Peyer's patch (tissue), 4 donors: ENCODE data around the gene CHAMP1. TPM values are rescaled to one million over a fixed set of nuclear protein-coding genes. Genes with fewer than 3 reads are reported as not detected.

Experiments
- DNase-seq, 3 donors: peaks; one replicate each; pipeline ENCODE4 v3.0.0-alpha.2; 2017 to 2019
- H3K27ac ChIP-seq, 4 donors: fragments of 200-600 bp; sonication (generic); one replicate each; pipeline ENCODE4 v1.5.1; 2016 to 2019
- H3K27me3 ChIP-seq, 2 donors: fragments of 200-600 bp; sonication (generic); one replicate each; pipeline ENCODE4 v1.5.1; 2019
- H3K36me3 ChIP-seq, 3 donors: fragments of 200-600 bp; sonication (generic); one replicate each; pipeline ENCODE4 v1.5.1; 2016 to 2019
- H3K4me1 ChIP-seq, 4 donors: fragments of 200-600 bp; sonication (generic); one replicate each; pipeline ENCODE4 v1.5.1; 2016 to 2019
- H3K4me3 ChIP-seq, 4 donors: fragments of 200-600 bp; sonication (generic); 1 replicate in 3 of 4; 2 replicates in 1 of 4; pipeline ENCODE4 v1.5.1; 2016 to 2019; ENCODE audit warnings: mild to moderate bottlenecking in 1 of 4
- H3K9me3 ChIP-seq, 4 donors: fragments of 200-600 bp; sonication (generic); one replicate each; pipeline ENCODE4 v1.5.1; 2016 to 2019; ENCODE audit warnings: mild to moderate bottlenecking in 1 of 4
- CTCF ChIP-seq, 6 experiments: fragments of 450-650 bp in 4 of 6; fragments of 200-600 bp in 2 of 6; sonication (generic) in 1 of 6; IDR thresholded peaks; one replicate each; pipeline ENCODE4 v1.5.1; 2017 to 2019; ENCODE audit warnings: antibody characterized with exemption in 6 of 6, mild to moderate bottlenecking in 3 of 6, moderate library complexity in 1 of 6
- POLR2A ChIP-seq, 2 donors: fragments of 450-650 bp; IDR thresholded peaks; one replicate each; pipeline ENCODE4 v1.5.1; 2017; ENCODE audit warnings: antibody characterized with exemption in 2 of 2, mild to moderate bottlenecking in 2 of 2, moderate library complexity in 2 of 2
- total RNA-seq, 4 donors: library from RNA; depleted of rRNA; stranded (reverse); fragments of >200 nt; gene quantifications; one replicate each; pipeline ENCODE4 v1.1.0, GENCODE V29; 2016

CHAMP1 gene
- total RNA-seq, 4 donors from 2014 or later, result 8.5 to 19.6 (median 15.5) TPM

- peaks cover 0 to 70% (median 0%) of the 10 kb centered on the region in 3 donors for H3K36me3 ChIP-seq
- no peaks in the 10 kb centered on the region for H3K27me3 ChIP-seq
- no peaks in the 10 kb centered on the region for H3K4me1 ChIP-seq
- DNase-seq, result no peak
- TF ChIP-seq CTCF (IDR thresholded peaks at IDR 0.05), result no peak
- TF ChIP-seq POLR2A (IDR thresholded peaks at IDR 0.05), result no peak
- no peak overlapping the region for H3K4me3 ChIP-seq
- H3K27ac ChIP-seq, result no peak overlapping the region
- no peaks in the 10 kb centered on the region for H3K9me3 ChIP-seq
Observed at GRCh38 chr13:114303700-114304327, 10.5 kb upstream of the CHAMP1 start.

- H3K36me3 ChIP-seq, result peaks cover 0 to 64% (median 0%) of the 10 kb centered on the region in 3 donors
Observed at GRCh38 chr13:114304346-114305034, 9.8 kb upstream of the CHAMP1 start.

GRCh38 chr13:114309086-114309485 lies 5.2 kb upstream of the CHAMP1 start:
- H3K4me3 ChIP-seq, result no peak overlapping the region
- DNase-seq, result no peak
- peaks cover 0 to 23% (median 0%) of the 10 kb centered on the region in 3 donors for H3K36me3 ChIP-seq
- H3K9me3 ChIP-seq, result no peaks in the 10 kb centered on the region
- no peaks in the 10 kb centered on the region for H3K27me3 ChIP-seq
- peaks cover 0 to 4% (median 2%) of the 10 kb centered on the region in 4 donors for H3K4me1 ChIP-seq
- TF ChIP-seq POLR2A (IDR thresholded peaks at IDR 0.05) (no peak), CTCF (IDR thresholded peaks at IDR 0.05) (no peak)
- no peak overlapping the region for H3K27ac ChIP-seq

More at GRCh38 chr13:114304346-114305034, 9.8 kb upstream of the CHAMP1 start:
- Histone ChIP-seq H3K27ac (no peak overlapping the region), H3K4me3 (no peak overlapping the region), H3K4me1 (no peaks in the 10 kb centered on the region), H3K9me3 (no peaks in the 10 kb centered on the region), H3K27me3 (no peaks in the 10 kb centered on the region)
- no peak for TF ChIP-seq POLR2A (IDR thresholded peaks at IDR 0.05)
- TF ChIP-seq CTCF (IDR thresholded peaks at IDR 0.05), result no peak
- DNase-seq, result no peak

GRCh38 chr13:114309806-114310410 lies 4.4 kb upstream of the CHAMP1 start:
- TF ChIP-seq CTCF (IDR thresholded peaks at IDR 0.05) (no peak), POLR2A (IDR thresholded peaks at IDR 0.05) (no peak)
- no peak for DNase-seq
- Histone ChIP-seq H3K9me3 (no peaks in the 10 kb centered on the region), H3K27me3 (no peaks in the 10 kb centered on the region), H3K27ac (no peak overlapping the region), H3K36me3 (peaks cover 0 to 16% (median 0%) of the 10 kb centered on the region in 3 donors), H3K4me3 (no peak overlapping the region), H3K4me1 (peaks cover 0 to 6% (median 2%) of the 10 kb centered on the region in 4 donors)

- Histone ChIP-seq H3K27ac (no peak overlapping the region), H3K27me3 (no peaks in the 10 kb centered on the region), H3K4me3 (no peak overlapping the region), H3K36me3 (peaks cover 0 to 12% (median 0%) of the 10 kb centered on the region in 3 donors), H3K4me1 (peaks cover 0 to 16% (median 6%) of the 10 kb centered on the region in 4 donors), H3K9me3 (no peaks in the 10 kb centered on the region)
- DNase-seq, result no peak
- TF ChIP-seq CTCF (IDR thresholded peaks at IDR 0.05) (no peak), POLR2A (IDR thresholded peaks at IDR 0.05) (no peak)
Observed at GRCh38 chr13:114310956-114311355, 3.3 kb upstream of the CHAMP1 start.
